ENCODE results near the gene ANKS3.

The ANKS3 gene

DNA sequence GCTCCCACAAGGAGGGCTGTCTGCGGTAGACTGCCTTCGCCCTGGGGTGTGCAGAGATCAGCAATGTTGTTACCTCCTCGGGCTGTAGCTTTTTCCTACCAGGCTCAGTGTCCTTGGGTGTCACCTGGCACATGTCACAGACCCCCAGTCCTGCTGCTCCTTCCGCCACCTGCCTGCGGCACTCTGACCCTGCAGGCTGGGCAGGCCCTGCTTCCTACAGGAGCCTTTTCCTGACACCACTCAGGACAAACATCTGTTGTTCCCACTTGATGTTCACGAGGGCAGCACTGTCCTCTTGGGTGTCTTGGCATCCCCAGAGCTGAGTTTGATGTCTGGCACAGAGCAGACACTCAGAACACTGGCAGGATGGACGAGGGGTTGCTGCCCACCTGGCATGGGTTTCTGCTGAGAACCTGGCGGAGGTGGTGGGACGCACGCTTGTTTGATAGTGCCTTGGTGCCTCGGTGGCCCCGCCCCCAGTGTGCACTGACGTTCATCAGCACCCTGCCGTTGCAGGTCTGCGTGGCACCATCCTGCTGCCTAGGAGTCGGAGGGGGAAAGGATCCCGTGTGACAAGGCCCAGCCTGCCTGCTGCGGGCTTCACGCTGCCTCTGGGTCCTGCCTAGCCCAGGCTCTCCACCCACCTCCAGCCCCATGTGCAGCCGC lies 67.4 kb downstream of the ANKS3 start:
- no peak for ATAC-seq

DNA sequence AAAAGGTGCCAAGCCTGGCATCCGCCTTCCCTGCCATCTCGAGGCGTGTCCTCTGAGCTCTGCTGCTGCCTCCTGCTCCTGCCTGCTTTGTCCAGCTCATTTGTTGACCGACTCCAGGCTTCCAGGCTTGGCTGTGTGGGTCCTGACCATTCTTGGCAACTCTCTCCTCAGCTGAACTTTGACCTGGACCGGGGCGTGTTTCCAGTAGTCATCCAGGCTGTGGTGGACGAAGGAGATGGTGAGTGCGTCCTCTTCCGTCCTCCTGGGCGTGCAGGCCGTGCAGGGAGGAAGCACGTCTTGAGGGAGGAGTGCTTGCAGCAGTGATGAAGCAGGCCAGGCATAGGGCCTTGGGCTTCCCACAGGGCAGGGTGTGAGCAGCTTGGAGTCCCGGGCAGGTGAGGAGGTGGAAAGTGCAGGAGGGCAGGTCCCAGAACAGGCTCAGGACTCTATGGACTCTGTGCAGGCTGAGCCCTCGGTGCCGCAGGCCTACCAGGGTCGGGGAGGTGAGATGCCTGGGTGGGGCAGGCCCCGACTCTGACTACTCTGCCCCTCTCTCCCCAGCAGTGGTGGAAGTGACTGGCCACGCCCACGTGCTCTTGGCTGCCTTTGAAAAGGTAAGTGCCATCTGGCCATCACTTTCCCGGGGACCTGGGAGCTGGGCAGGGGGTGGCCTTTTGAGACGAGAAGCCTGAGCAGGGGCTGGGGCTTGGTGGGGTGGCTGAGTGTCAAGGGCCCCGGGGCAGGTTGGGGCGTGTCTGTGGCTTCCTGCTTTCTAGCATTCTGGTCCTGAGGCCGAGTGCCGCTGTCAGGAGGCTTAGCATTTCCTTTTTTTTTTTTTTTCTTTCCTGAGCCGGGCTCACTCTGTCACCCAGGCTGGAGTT lies 69.3 kb downstream of the ANKS3 start:
- ATAC-seq: peak; percentile 61 to 71

DNA sequence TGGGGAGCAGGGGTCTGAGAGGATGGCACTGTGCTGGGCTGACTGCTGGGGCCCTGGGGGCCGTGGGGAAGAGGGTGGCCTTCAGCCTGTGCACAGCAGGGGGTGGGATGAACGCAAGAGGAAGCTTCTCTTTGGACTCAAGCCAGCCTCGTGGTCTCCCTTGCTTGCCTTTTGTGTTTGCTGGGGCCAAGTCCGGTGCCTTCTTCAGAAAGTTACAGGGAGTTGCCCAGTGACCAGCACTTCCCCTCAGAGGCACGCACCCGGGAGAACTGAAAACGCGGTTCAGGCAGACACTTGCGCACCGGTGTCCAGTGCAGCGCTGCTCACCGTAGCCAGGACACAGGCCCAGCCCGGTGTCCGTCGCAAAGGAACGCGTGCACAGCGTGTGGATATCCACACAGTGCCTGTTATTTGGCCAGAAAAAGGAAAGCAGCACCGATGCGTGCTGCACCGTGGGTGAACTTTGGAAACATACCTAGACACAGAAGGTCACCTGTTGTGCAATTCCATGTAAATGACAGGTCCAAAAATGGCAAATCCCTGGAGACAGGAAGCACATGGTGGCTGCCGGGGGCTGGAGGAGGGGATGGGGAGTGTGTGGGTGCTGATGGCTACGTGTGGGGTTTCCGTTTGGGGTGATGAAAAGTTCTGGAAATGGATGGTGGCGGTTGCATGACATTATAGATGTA lies 70.2 kb downstream of the ANKS3 start:
- no peak for ATAC-seq

DNA sequence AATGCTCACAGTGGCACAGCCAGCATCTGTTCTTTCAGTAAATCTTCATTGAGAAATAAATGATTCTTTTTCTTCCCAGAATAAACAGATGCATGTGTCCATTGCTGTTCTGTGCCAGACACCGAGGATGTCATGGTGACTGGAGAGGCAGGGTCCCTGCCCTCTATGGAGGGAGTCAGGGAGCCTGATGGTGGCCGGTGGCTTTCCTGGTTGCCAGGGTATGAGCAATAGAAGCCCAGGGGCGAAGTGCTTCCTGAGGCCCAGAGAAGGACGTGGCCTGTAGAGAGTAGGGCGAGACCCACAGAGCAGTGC lies 70.7 kb downstream of the ANKS3 start:
- no peak for ATAC-seq

DNA sequence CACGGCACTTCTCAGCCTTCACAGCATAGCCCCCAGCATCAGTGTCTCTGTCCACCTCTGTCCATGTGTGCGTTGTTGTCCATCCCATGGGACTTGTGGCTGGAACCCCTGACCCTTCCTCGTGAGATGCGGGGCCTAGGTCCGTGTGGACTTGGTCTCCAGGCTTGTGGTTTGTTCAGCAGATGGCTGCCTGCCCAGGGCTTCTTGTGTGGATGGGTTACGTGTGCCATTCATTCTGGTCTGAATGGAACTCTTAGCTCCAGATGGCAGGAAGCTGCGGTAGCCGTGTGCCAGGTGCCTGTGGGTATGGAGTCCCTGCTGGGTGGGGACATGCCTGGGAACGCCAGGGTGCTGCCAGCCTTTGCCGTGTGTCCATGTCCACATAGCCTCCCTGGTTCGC lies 72.4 kb downstream of the ANKS3 start:
- no peak for ATAC-seq

DNA sequence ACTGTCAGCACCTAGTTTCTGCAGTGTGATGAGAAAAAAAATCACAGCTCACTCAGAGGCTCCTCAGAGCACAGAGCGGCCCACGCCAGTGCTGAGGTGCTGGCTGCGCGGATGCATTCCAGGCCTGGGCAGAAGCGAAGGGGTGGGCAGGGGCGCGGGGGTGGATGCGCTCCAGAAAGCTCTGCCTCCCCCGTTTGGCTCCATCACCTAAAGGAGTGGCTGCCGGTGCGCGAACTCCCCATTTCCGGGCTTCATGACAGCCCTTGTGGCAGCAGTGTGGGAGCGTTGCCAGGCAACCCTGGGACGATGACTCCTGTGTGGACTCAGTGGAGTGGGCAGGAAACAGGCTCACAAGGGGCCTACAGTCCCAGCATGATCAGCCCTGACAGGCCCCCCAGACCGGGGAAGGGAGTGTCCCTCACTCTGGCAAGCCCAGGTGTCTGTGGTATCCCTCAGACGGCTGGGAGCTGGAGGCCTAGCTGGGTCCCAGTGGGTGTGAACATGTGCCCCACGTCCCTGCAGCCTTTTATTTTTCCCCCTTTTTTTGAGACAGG lies 73.5 kb downstream of the ANKS3 start:
- ATAC-seq: peak; percentile 69 to 71

DNA sequence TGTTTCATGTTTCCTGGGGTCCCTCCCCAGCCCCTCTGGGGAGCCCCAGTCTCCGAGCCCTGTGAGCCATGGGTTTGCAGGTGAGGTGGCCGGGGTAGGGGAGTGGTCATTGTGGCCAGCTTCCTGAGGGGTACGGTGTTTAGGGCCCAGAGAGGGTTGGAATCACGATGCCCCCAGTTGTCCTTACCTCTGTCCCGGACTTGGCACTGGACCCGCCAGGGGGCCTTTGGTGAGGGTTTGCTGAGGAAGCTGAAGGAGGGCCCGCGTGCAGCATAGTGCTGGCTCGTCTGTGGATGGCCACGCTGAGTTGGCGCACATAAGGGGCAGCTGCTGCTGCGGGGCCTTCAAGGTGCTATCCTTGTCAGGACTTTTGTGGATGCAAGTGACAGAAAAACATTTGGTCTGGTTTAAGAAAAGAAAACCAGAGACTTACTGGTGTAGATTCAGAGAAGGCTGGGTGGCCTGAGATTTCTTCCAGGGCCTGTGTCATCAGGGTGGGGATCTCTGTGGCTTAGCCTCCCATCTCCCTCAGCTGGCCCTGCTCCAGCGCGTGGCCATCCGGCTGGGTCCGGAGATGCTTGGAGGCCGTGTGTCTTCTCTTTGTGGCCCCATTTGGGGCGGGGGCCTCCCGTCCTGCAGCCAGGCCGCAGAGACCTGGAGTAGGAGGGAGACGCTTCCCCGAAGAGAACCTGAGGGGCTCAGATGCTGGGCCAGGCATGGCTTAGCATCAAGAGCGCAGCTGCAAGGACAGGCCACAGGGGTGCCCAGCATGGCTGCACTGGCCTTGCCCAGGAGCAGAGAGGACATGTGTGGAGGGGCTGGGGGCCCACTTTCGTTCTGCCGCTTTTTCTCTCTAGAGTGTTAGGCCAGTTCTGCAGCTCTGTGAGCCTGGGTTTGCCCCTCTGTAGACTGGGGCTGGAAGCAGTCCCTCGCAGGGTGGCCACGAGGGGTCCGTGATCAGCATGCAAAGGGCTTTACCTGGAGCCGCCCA lies 74.4 kb downstream of the ANKS3 start:
- ATAC-seq: no peak

DNA sequence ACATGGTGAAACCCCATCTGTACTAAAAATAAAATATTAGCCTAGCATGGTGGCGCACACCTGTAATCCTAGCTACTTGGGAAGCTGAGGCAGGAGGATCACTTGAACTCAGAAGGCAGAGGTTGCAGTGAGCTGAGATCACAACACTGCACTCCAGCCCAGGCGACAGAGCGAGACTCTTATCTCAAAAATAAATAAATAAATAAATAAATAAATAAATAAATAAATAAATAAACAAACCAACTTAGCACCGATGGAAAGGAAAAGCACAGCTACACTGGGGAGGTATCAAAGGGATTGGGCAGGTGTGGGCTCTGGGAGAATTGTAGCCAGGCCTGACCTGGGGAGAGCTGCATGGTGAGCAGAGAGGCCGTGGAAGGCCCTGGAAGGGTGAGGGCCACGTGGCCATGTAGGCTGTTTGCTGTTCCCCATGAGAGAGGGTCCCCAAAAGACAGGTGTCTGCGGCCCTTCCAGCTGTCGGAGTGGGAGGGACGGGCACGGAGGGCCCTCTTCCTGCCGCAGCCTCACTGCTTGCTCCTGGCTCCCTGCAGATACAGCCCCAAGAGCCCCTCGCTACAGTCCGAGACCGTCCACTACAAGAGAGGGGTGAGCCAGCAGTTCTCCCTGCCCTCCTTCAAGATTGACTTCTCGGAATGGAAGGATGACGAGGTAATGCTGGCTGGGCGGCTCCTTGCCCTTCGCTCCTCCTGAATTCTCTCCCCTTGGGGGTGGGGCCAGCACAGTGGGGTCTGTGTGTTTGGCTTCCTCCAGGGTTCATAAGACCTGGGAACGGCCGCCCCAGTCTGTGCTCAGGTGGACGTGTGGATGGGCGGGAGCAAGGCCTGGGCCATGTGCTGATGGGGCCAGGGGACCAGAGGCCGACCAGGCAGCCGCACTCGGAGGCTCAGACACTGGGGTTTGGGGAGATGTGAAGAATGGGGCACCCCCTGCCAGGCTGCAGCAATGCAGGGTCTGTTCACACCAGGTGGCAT lies 77.1 kb downstream of the ANKS3 start:
- ATAC-seq: no peak

DNA sequence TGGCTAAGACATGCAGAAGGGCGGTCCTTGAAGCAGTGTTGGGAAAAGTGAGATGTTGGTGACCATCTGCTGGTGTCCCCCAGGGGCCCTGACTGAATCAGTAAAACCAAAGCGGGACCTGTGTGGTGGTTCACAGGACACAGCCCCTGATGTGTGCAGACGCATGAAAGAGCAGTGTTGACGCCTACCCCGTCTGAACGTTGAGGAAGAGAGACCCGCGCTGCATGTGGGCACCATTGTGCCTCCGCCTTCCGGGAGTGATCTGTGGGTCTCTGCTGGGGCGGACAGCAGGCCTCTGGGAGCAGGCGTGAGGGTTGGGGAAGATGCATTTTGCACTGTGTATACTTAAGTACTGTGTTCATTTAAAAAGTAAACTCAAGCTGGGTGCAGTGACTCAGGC lies 77.8 kb downstream of the ANKS3 start:
- no peak for ATAC-seq

DNA sequence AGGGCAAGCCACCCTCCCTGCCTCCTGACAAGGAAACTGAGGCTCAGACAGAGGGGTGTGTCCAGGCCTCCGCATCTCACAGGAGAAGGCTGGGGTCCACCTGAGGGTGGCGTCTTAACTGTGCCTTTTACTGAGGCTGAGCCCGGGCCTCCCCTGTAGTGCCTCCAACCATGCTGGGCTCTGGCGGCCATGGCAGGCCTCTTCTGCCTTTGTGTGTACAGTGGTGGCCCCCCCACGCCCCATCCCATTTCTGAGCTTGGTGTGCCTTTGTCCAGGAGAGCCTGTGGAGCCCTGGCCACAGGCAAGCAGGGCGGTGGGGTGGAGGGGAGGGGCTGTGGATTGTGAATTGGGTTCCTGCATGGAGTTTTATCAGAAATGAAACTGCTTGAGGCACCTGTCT lies 78.3 kb downstream of the ANKS3 start:
- ATAC-seq: no peak

DNA sequence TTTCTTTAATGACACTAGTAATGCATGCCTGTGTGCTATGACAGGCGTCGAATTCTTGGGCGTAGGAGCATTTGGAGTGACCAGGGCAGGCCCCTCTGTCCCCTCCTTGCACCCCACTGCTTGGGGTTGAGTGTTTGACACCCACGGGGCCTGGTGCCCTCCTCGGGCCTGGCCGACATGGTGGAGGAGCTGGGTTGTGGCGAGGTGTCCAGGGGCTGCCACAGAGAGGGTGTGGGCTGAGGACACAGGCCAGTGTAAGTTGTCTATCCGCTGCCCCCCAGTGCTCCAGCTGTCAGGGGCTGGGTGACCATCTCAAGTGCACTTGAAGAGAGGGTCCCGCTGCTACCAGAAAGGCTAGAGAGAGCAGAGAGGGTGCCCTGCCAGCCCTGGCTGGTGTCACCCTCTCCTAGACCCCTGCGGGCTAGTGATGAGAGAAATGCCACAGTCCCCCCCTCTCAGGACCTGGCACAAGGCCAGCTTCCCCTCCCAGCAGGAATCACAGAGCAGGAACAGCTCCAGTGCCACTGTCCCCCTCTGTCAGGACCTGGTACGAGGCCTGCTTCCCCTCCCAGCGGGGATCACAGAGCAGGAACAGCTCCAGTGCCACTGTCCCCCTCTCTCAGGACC lies 79.0 kb downstream of the ANKS3 start:
- no peak for ATAC-seq

DNA sequence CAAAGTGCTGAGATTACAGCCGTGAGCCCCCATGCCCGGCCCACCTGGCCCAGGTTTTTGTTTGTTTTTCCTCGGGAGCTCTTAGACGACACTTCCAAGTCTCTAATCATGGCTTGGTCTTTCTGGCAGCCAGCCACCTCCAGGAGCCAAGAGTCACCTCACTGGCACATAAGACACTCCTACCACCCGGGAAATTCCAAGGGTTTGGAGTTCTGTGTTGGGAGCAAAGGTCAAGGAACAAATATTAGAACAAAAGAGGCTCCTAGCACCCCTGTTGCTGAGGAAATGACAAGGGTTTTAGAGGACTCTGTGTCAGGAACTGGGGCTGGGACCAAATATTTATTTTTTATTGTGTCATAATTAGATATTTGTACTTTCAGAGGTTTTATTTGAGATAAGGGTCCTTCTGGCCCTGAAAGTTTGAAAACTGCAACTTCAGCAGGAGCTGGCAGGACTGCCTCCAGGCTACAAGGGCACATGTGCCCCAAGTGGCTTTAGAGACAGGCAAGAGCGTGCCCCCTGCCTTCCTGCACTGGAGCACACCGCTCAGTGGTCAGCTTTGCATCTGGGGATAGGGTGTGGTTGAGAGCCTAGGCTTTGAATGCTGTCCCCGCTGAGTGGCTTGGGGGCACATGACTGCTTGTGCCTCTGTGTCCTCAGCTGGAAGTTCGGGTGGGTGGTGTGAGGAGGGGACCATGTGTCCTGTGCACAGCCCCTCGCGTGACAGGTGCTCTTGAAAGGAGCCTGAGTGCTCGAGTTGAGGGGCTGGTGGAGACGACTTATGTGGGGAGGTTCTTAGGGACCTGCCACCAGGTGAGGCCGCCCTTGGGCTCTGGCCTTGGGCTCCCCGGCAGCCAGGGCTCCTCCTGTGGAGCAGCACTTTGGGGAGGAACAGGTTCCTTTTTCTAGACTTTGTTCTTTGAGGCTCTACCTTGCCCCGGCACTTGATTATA lies 79.8 kb downstream of the ANKS3 start:
- ATAC-seq: no peak

DNA sequence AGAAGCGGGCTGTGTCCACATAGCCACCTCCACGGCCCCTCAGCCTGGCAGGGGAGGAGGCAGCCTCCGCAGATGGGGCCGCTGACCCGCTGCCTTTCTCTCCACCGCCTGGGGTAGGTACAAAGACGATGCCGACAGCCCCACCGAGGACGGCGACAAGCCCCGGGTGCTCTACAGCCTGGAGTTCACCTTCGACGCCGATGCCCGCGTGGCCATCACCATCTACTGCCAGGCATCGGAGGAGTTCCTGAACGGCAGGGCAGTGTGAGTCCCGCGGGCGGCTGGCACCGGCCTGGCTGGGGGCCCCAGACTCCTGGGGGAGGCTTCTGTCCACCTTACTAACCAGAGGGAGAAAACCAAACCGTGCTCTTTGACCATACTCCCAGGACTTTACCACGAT lies 81.5 kb downstream of the ANKS3 start:
- no peak for ATAC-seq

DNA sequence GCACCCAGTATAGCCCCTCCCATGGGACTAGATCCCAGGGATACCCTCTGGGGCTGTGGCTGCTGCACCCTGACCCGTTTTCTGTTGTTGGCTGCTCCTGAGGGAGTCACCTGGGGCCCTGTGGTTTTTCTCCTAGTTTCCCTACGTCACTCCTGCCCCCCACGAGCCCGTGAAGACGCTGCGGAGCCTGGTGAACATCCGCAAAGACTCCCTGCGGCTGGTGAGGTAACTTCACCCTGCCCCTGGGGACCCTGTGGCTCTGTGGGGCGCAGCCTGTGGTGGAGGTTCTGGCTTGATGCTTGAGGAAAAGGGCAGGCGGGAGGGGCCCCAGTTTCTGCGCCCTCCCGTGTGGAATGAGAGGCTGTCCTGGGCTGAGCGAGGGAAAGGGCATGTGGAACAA lies 82.2 kb downstream of the ANKS3 start:
- ATAC-seq: no peak

DNA sequence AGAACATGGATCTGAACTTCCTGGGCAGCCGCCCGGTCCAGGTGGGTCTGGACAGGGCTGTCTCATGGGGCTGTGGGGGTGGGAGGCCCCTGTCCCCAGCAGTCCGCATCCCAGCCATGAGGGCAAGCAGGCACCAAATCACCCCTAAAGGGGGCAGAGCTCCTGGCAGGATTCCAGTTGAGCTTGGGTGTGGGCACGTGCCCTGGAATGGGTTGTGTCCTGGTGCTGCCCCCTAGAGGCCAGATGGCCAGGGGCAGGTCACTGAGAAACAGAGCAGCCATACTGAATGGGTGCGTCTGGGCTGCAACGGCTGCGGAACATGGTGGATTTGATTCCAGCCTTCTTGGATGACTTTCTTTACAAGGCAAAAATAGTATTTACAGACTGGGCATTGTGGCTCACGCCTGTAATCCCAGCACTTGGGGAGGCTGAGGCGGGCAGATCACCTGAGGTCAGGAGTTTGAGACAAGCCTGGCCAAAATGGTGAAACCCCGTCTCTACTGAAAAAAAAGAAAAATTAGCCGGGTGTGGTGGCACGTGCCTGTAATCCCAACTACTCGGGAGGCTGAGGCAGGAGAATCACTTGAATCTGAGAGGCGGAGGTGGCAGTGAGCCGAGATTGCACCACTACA lies 83.5 kb downstream of the ANKS3 start:
- ATAC-seq: peak; percentile 74 to 92

DNA sequence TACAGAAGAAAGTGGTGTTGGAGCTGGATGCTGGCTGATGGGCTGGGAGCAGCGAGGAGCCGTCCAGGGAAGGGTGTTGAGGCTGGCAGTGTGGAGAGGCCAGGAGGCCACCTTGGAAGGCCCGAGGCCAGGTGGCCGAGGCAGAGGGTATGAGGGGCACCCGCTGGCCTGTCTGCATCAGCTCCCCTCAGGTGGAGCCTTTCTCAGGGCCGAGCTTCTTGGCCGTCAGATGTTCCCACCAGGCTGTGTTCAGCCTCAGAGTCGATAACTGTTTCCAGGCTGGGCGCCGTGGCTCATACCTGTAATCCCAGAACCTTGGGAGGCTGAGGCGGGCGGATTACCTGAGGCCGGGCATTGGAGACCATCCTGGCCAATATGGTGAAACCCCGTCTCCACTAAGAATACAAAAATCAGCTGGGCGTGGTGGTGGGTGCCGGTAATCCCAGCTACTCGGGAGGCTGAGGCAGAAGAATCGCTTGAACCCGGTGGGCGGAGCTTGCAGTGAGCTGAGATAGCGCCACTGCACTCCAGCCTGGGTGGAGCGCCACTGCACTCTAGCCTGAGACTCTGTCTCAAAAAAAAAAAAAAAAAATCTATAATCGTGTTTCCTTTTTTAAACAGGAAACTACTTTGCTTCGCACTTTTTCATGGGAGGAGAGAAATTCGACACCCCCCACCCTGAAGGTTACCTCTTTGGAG lies 84.2 kb downstream of the ANKS3 start:
- no peak for ATAC-seq

DNA sequence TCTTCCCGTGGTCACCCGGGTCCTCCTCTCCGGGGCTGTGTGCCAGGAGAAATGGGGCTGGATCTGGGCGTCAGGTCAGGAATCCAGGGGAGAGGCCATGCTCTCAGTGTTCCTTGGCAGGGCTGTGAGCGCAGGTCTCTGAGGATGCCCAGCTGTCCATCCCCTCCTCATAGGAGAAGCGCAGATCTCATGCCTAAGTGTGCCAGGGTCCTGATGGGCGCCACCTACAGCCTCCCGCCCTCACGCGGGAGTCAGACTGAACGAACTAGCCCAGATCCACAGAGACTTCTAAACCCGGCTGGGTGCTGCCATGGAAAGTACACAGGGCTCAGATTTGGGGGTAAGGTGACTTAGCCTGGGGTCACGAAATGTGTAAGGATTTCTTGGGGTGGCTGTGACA lies 85.2 kb downstream of the ANKS3 start:
- ATAC-seq: no peak

DNA sequence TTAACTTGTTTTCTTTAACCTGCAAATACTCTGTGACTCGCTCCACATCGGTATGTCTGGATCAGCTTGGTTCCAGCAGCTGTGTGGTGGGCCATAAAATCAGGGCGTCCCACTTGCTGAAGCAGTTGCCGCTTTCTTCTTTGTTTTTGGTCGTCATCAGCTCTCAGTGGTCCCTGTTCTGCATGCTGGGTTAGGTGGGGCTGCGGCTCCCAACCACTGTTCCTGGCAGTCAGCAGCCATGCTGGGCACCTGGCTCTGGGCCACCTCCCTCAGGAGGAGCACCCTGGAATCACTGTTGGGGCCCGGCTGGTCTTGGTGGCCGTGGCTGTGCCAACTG lies 86.5 kb downstream of the ANKS3 start:
- no peak for ATAC-seq

All from activated CD4-positive, CD25-positive, alpha-beta regulatory T cell treated with anti-CD3 and anti-CD28 coated beads, Interleukin-2, amount 50 U/mL, for 24 hours (primary cell).